Astrocyte of the spinal cord (primary cell): Measurements from ENCODE around the gene PCID2.

Experiments used
- DNase-seq: peaks from one replicate; pipeline ENCODE4 v3.0.0; 2011; ENCODE audit warnings: low read depth, low spot score
- H3K4me3 ChIP-seq: 2 replicates; pipeline ENCODE4 v1.5.1; 2011; ENCODE audit warnings: low read depth, mild to moderate bottlenecking, low read length, moderate library complexity
- CTCF ChIP-seq: IDR thresholded peaks from 2 replicates; pipeline ENCODE4 v1.5.1; 2012; ENCODE audit warnings: low read depth, mild to moderate bottlenecking, low read length, inconsistent platforms
- in situ Hi-C: cut with HindIII; loops from 2 replicates; pipeline ENCODE4 v1.10.0; 2017; ENCODE audit warnings: low sequenced_read_pairs

Gene PCID2

GRCh38 chr13:113161433-113161832 lies 47.0 kb downstream of the PCID2 start:
- TF ChIP-seq CTCF = no peak
- in situ Hi-C loops = no loop called here
- DNase-seq = no peak
- H3K4me3 ChIP-seq = no peak overlapping the region

- no peak for DNase-seq
- TF ChIP-seq CTCF = no peak
- in situ Hi-C loops = no loop called here
- no peak overlapping the region for H3K4me3 ChIP-seq
Measured at GRCh38 chr13:113160983-113161382, 47.5 kb downstream of the PCID2 start.

- no peak for TF ChIP-seq CTCF
- DNase-seq = no peak
- no peak overlapping the region for H3K4me3 ChIP-seq
- in situ Hi-C loops = no loop called here
Measured at GRCh38 chr13:113159701-113160100, 48.8 kb downstream of the PCID2 start.

GRCh38 chr13:113158946-113159345 lies 49.5 kb downstream of the PCID2 start:
- H3K4me3 ChIP-seq = no peak overlapping the region
- in situ Hi-C loops = no loop called here
- no peak for TF ChIP-seq CTCF
- DNase-seq = no peak

- in situ Hi-C loops = no loop called here
- TF ChIP-seq CTCF = no peak
- no peak for DNase-seq
- no peak within 1 kb of the TSS for H3K4me3 ChIP-seq
Measured at GRCh38 chr13:113157929-113158747, 50.3 kb downstream of the PCID2 start, which contains the start of gene PROZ. PROZ (plus strand) TSS chr13:113158648; CDS start chr13:113158661, 13 bp downstream.

GRCh38 chr13:113157206-113157928 lies 51.1 kb downstream of the PCID2 start:
- in situ Hi-C loops = no loop called here
- DNase-seq = no peak
- no peak overlapping the region for H3K4me3 ChIP-seq
- TF ChIP-seq CTCF = no peak
